H1 (cell line): ENCODE results near the gene KCNV2. TPM values are rescaled to one million over a fixed set of nuclear protein-coding genes. Genes with fewer than 3 reads are reported as not detected.

Experiments
- CEBPB ChIP-seq: IDR thresholded peaks from 2 replicates; pipeline ENCODE4 v1.6.1; 2012; ENCODE audit warnings: low read depth, low read length
- KDM5A ChIP-seq: fragments of 200-600 bp; IDR thresholded peaks from 2 replicates; pipeline ENCODE4 v1.7.1; 2012; ENCODE audit warnings: mild to moderate bottlenecking, low read length, inconsistent platforms, mixed read lengths
- SIRT6 ChIP-seq: IDR thresholded peaks from one replicate; pipeline ENCODE4 v1.7.1; 2012; ENCODE audit warnings: low read length, inconsistent platforms
- SP1 ChIP-seq: IDR thresholded peaks from 2 replicates; pipeline ENCODE4 v1.6.1; 2011; ENCODE audit warnings: low read depth, low read length
- SP4 ChIP-seq: IDR thresholded peaks from 2 replicates; pipeline ENCODE4 v1.6.1; 2012; ENCODE audit warnings: low read length, inconsistent platforms
- polyA plus RNA-seq, 7 experiments: library from polyadenylated mRNA; depleted of rRNA in 3 of 7; stranded (reverse) in 5 of 7; unstranded in 2 of 7; fragments of >200 nt in 5 of 7; fragments of 200-250 nt in 2 of 7; gene quantifications; 1 replicate in 5 of 7; 2 replicates in 1 of 7; 4 replicates in 1 of 7; pipeline versions ENCODE4 v1.2.1 to v1.2.3, GENCODE V29; 2011 to 2013; ENCODE audit warnings: missing spikeins in 2 of 7, mixed read lengths in 2 of 7
- total RNA-seq: library from RNA; stranded (reverse); fragmentation: NEBNext Ultra II Directional; extraction: Animal tissue kit (Norgen Biotek cat#: 25700); gene quantifications from 2 replicates; pipeline ENCODE4 v1.2.1, GENCODE V29; 2021

Gene KCNV2
- total and polyA plus RNA-seq, 2 of the 8 experiments (the other 6 are each of a cell fraction or from before 2014, with no cell fraction given), result not detected

GRCh38 chr9:2677915-2678889 lies 39.1 kb upstream of the KCNV2 start (continued):
- TF ChIP-seq SIRT6, result no peak
- no peak for TF ChIP-seq SP4
- TF ChIP-seq SP1, result no peak
- no peak for TF ChIP-seq KDM5A
- TF ChIP-seq CEBPB, result no peak
